ENCODE data around the gene PRPF38A. TPM values are rescaled to one million over a fixed set of nuclear protein-coding genes. Genes with fewer than 3 reads are reported as not detected.

PRPF38A gene
- total RNA-seq, 1 donor from 2014 or later = 16.3 TPM

DNA sequence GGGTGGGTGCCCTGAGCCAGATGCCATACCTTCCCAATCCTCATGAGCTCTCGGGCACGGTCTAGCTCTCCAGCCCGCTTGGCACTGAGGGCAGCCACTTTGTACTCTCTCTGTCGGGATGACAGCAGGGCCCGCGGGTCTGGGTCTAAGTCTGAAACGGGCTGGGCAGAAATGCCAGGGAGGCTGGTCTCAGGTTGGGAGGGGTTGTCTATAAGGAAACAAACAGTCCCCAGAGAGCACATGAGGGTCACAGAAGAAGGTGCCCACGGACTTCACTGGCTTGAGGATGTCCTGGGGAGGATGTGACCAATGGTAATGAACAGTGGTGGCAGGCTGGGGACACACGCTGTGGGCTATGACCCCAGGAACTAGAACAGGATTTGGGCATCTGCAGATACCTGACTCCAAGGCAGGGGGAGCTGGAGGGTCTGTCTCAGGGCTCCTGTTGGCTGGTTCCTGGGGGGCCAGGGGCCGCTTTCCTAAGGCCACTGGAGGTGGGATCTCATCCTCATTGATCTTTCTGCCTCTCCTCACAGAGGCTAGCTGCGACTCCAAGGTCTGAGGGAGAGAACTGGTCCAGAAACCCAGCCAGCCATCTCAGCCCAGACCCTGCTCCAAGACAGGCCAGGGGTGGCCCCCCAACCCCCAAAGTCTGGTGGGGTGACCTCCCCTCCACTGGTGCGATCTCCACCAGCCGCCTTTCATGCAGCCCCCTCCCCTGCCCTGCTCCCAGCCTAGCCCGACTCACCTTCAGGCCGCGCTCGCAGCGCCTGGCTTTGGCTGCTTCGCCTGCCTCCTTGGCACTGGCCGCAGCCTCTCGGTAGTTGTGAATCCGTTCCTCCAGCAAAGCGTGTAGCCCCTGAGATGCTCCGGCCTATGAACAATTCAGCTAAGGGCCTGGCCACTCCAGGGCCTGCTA is 44.5 kb upstream of the PRPF38A start:
- H3K4me3 ChIP-seq (ENCODE audit: low read depth, low read length) = no peak overlapping the region
- DNase-seq (ENCODE audit: low read depth) = no peak
- TF ChIP-seq, protein P1, sequence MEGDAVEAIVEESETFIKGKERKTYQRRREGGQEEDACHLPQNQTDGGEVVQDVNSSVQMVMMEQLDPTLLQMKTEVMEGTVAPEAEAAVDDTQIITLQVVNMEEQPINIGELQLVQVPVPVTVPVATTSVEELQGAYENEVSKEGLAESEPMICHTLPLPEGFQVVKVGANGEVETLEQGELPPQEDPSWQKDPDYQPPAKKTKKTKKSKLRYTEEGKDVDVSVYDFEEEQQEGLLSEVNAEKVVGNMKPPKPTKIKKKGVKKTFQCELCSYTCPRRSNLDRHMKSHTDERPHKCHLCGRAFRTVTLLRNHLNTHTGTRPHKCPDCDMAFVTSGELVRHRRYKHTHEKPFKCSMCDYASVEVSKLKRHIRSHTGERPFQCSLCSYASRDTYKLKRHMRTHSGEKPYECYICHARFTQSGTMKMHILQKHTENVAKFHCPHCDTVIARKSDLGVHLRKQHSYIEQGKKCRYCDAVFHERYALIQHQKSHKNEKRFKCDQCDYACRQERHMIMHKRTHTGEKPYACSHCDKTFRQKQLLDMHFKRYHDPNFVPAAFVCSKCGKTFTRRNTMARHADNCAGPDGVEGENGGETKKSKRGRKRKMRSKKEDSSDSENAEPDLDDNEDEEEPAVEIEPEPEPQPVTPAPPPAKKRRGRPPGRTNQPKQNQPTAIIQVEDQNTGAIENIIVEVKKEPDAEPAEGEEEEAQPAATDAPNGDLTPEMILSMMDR (conservative IDR thresholded peaks at IDR 0.05; ENCODE audit: low read depth, low read length) = no peak

DNA sequence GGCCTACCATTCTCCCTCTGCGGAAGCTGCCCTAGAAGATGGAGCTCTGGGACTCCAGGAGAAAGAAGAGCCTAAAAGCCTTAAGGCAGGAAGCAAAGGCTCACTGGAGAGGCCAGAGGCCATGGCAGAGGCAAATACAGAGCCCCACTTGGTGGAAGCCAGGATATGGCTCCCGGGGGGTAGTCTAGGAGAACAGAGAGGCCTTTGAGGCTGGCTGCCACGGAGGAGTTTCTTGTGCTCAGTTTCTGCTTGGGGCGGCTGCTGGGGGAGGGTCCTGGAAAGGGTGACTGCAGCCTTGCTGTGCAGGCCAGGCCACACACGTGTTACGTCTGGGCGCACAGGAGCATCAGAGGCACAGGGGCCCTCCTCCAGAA is 43.8 kb upstream of the PRPF38A start:
- no peak overlapping the region for H3K4me3 ChIP-seq (ENCODE audit: low read depth, low read length)
- no peak for DNase-seq (ENCODE audit: low read depth)
- TF ChIP-seq, protein P1 (conservative IDR thresholded peaks at IDR 0.05; ENCODE audit: low read depth, low read length) = no peak

DNA sequence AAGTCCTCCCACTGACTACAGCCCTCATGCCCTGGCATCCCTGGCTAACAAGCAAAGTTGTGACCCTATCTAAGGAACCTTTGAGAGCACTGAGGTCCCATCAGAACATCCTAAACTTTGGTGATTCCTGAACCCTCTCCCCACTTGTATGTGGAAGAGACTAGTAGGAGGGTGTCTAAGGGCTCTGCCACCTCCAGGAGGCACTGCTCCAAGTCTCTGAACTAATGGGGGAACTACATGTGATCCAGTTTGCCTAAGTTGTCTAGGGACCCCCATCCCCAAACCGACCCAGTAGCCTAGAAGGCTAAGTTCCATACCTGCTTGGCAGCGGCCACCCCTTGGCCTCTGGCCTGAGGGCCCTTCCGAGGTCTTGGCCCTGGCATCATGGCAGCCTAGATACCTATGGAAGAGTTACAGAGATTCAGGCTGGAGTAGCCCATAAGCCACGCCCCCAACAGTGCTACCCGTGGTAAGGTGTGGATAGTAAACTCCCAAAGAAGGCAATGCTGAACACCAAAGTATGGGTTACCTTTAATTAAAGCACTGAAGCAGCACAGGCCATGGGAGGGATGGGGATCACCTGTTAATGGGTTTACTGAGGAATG is 40.1 kb upstream of the PRPF38A start:
- DNase-seq (ENCODE audit: low read depth) = no peak
- TF ChIP-seq, protein P1 (conservative IDR thresholded peaks at IDR 0.05; ENCODE audit: low read depth, low read length) = peak; percentile 20
- H3K4me3 ChIP-seq (ENCODE audit: low read depth, low read length) = peak overlapping the region; percentile 71

DNA sequence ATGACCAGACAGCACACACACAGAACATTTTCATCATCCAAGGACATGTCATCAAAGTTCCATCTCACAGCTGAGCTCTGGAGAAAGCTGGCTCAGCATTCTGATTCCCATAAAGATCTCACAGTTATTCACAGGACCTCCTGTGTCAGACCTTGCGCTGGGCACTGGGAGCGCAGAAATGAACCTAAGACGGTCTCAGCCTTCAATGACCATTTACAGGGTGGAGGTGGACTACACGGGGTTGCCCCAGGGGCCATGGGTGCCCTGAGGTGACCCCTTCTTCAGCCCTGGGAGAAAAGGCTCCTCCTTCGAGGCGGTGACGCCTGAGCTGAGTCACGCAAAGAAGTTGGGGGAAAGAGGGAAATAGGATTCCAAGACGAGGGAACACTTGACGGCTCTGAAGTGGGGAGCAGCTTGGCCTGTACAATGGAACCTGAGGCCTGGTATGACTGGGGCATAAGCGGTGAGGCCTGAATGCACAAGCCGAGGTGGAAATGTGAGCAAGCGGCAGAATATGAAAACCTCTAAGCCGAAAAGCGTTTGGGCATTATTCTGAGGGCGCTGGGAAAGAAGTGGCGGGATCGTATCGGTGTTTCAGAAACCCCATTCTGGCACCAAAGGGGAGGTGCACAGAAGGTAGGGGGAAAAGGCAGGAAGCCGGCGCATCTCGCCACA is 39.2 kb upstream of the PRPF38A start:
- H3K4me3 ChIP-seq (ENCODE audit: low read depth, low read length) = peak overlapping the region; percentile 71
- peak; percentile 18 for DNase-seq (ENCODE audit: low read depth)
- TF ChIP-seq, protein P1 (conservative IDR thresholded peaks at IDR 0.05; ENCODE audit: low read depth, low read length) = no peak

DNA sequence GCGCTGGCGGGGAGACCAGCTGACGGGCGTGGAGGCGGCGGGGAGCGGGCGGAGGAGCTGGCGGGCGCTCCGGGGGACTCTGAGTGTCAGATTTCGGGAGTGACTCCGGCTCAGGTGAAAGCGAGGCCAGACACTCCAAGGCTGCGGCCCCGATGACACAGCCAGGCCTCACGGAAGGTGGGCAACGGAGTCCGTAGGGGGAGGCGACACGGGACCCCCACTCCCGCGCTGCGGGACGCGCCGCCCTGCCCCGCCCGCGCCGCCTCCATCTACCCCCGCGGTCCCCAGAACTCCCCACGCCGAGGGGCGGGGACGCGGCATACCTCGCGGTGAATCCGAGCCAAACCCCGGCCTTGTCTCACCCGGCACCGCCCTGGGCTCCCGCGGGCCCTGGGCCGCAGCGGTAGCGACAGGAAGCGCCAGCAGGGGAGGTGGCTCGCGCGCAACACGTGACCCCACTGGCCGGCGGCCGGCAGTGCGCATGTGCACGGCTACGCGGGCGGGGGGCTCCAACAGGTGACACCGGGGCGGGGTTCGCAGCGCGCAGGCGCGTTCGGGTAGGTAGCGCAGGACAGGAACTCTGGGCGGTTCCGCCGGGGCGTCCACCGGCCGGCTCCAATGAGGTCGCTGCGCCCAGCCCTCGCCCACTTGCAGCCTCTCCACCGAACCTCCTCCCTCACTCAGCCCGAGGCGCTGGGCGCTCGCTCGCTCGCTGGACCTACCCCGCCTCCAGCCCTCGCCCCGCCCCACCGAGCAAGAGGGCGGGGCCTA is 38.5 kb upstream of the PRPF38A start, which contains the start of gene CC2D1B:
TSS of gene CC2D1B (minus strand) at position 460 of the 771 bp plus-strand sequence. CDS start 1,585 bp downstream, outside the sequence.
- TF ChIP-seq, protein P1 (conservative IDR thresholded peaks at IDR 0.05; ENCODE audit: low read depth, low read length) = no peak
- peak; percentile 71 for DNase-seq (ENCODE audit: low read depth)
- peak within 1 kb of the TSS; percentile 71 for H3K4me3 ChIP-seq (ENCODE audit: low read depth, low read length)

DNA sequence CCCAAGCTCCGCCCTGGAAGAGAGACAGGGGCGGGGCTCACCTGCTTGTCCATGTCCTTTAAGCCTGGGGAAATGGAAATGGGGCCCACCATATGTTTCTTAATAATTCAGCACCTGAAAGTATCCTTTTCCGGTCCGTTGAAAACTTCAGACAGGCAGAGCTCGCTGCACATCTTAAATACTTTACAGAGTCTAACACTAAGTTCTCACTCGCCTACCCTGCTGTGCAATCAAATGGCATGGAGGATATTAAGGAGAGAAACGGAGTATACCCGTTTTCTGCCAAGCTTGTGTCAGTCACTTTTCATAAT is 37.9 kb upstream of the PRPF38A start:
- H3K4me3 ChIP-seq (ENCODE audit: low read depth, low read length) = peak overlapping the region; percentile 71
- TF ChIP-seq, protein P1 (conservative IDR thresholded peaks at IDR 0.05; ENCODE audit: low read depth, low read length) = no peak
- DNase-seq (ENCODE audit: low read depth) = no peak

Data from epithelial cell of proximal tubule (primary cell).